Liver (tissue), 9 donors: ENCODE data around the gene GGA1. TPM values are rescaled to one million over a fixed set of nuclear protein-coding genes. Genes with fewer than 3 reads are reported as not detected.
"Not testable (repeated sequence)": the region's sequence is repeated elsewhere in the genome, so short reads cannot be mapped to it uniquely, and the experiment has no call there.

ENCODE experiments used
- DNase-seq: peaks from one replicate; pipeline ENCODE4 v3.0.0-alpha.2; 2017; ENCODE audit warnings: low spot score
- H3K27ac ChIP-seq, 2 donors: one replicate each; pipeline ENCODE4 v1.7.0; 2013; ENCODE audit warnings: inconsistent platforms in 2 of 2, low read length in 2 of 2, control low read depth in 1 of 2, low read depth in 1 of 2, mild to moderate bottlenecking in 1 of 2
- H3K27me3 ChIP-seq, 4 donors: one replicate each; pipeline versions ENCODE4 v1.6.1 to v1.7.0; 2013; ENCODE audit warnings: low read length in 3 of 4, inconsistent platforms in 1 of 4, mild to moderate bottlenecking in 1 of 4, moderate library complexity in 1 of 4; ENCODE audit not compliant: control insufficient read depth in 4 of 4, insufficient read depth in 4 of 4
- H3K36me3 ChIP-seq, 4 donors: one replicate each; pipeline versions ENCODE4 v1.6.1 to v1.7.0; 2013; ENCODE audit warnings: low read length in 3 of 4, mild to moderate bottlenecking in 3 of 4, low read depth in 1 of 4, moderate library complexity in 1 of 4; ENCODE audit not compliant: control insufficient read depth in 4 of 4, insufficient read depth in 3 of 4
- H3K4me1 ChIP-seq, 4 donors: one replicate each; pipeline versions ENCODE4 v1.6.1 to v1.7.0; 2013; ENCODE audit warnings: low read length in 3 of 4, mild to moderate bottlenecking in 3 of 4, moderate library complexity in 1 of 4; ENCODE audit not compliant: control insufficient read depth in 4 of 4, insufficient read depth in 4 of 4
- H3K4me3 ChIP-seq, 3 donors: one replicate each; pipeline versions ENCODE4 v1.6.1 to v1.7.0; 2013; ENCODE audit warnings: low read length in 3 of 3, control low read depth in 1 of 3, low read depth in 1 of 3, mild to moderate bottlenecking in 1 of 3
- H3K9ac ChIP-seq, 2 donors: one replicate each; pipeline ENCODE4 v1.7.0; 2013; ENCODE audit warnings: low read length in 2 of 2, mild to moderate bottlenecking in 2 of 2, moderate library complexity in 2 of 2, control low read depth in 1 of 2, low read depth in 1 of 2
- H3K9me3 ChIP-seq, 4 donors: one replicate each; pipeline versions ENCODE4 v1.6.1 to v1.7.0; 2013; ENCODE audit warnings: low read length in 3 of 4; ENCODE audit not compliant: control insufficient read depth in 4 of 4
- ATF3 ChIP-seq: IDR thresholded peaks from 2 replicates; pipeline ENCODE4 v1.6.1; 2016; ENCODE audit warnings: antibody characterized with exemption
- CTCF ChIP-seq: fragments of 150-350 bp; IDR thresholded peaks from 2 replicates; pipeline ENCODE4 v1.5.1; 2017; ENCODE audit warnings: improper control_type of control experiment, low read depth, low read length; ENCODE audit not compliant: missing input control
- EGR1 ChIP-seq, 2 donors: IDR thresholded peaks; 2 replicates each; pipeline ENCODE4 v1.6.1; 2016 to 2018; ENCODE audit warnings: antibody characterized with exemption in 2 of 2, low read depth in 2 of 2
- FOXA1 ChIP-seq: IDR thresholded peaks from 2 replicates; pipeline ENCODE4 v1.6.1; 2016; ENCODE audit warnings: antibody characterized with exemption
- FOXA2 ChIP-seq: IDR thresholded peaks from 2 replicates; pipeline ENCODE4 v1.6.1; 2016; ENCODE audit warnings: antibody characterized with exemption
- GABPA ChIP-seq, 2 donors: IDR thresholded peaks in 1 of 2; conservative IDR thresholded peaks in 1 of 2; 2 replicates each; pipeline ENCODE4 v1.6.1; 2016; ENCODE audit warnings: antibody characterized with exemption in 2 of 2, mild to moderate bottlenecking in 1 of 2, moderate library complexity in 1 of 2
- HNF4A ChIP-seq, 2 donors: conservative IDR thresholded peaks; 2 replicates each; pipeline ENCODE4 v1.6.1; 2016; ENCODE audit warnings: antibody characterized with exemption in 2 of 2, mild to moderate bottlenecking in 2 of 2
- HNF4G ChIP-seq: IDR thresholded peaks from 2 replicates; pipeline ENCODE4 v1.6.1; 2016; ENCODE audit warnings: antibody characterized with exemption
- JUND ChIP-seq, 2 donors: IDR thresholded peaks; 2 replicates each; pipeline ENCODE4 v1.6.1; 2016; ENCODE audit warnings: antibody characterized with exemption in 2 of 2
- NR2F2 ChIP-seq: IDR thresholded peaks from 2 replicates; pipeline ENCODE4 v1.6.1; 2016; ENCODE audit warnings: antibody characterized with exemption
- RAD21 ChIP-seq, 2 donors: IDR thresholded peaks; 2 replicates each; pipeline ENCODE4 v1.6.1; 2016; ENCODE audit warnings: antibody characterized with exemption in 2 of 2, mild to moderate bottlenecking in 2 of 2
- RXRA ChIP-seq, 2 donors: IDR thresholded peaks; 2 replicates each; pipeline ENCODE4 v1.6.1; 2017 to 2018; ENCODE audit warnings: antibody characterized with exemption in 2 of 2, mild to moderate bottlenecking in 1 of 2
- SP1 ChIP-seq: IDR thresholded peaks from 2 replicates; pipeline ENCODE4 v1.6.1; 2018; ENCODE audit warnings: antibody characterized with exemption, mild to moderate bottlenecking
- TAF1 ChIP-seq: conservative IDR thresholded peaks from 2 replicates; pipeline ENCODE4 v1.6.1; 2016; ENCODE audit warnings: antibody characterized with exemption, mild to moderate bottlenecking
- YY1 ChIP-seq: IDR thresholded peaks from 2 replicates; pipeline ENCODE4 v1.6.1; 2016; ENCODE audit warnings: antibody characterized with exemption, mild to moderate bottlenecking
- ZBTB33 ChIP-seq: IDR thresholded peaks from 2 replicates; pipeline ENCODE4 v1.6.1; 2016; ENCODE audit warnings: antibody characterized with exemption
- WGBS: extraction: QIAGEN DNeasy Blood & Tissue Kit; methylation state at CpG from one replicate; pipeline ENCODE4 v1.1.7; 2013; 5-methylcytosine and 5-hydroxymethylcytosine counted together
- polyA plus RNA-seq, 2 donors: library from polyadenylated mRNA; stranded (reverse) in 1 of 2; unstranded in 1 of 2; fragments of 200-250 nt in 1 of 2; fragments of >200 nt in 1 of 2; fragmentation: Nextera tagmentation in 1 of 2; extraction: Ambion mirVana in 1 of 2; gene quantifications; one replicate each; pipeline versions ENCODE4 v1.2.1 to v1.2.3, GENCODE V29; 2013 to 2015
- total RNA-seq, 2 donors: library from RNA; depleted of rRNA; stranded (reverse); fragments of >200 nt; gene quantifications; one replicate each; pipeline ENCODE4 v1.2.3, GENCODE V29; 2014
- TF ChIP-seq, protein P1 (sequence below): IDR thresholded peaks from 2 replicates; pipeline ENCODE4 v1.6.1; 2016; ENCODE audit warnings: antibody characterized with exemption, mild to moderate bottlenecking
- TF ChIP-seq, protein P2 (sequence below): IDR thresholded peaks from 2 replicates; pipeline ENCODE4 v1.6.1; 2016; ENCODE audit warnings: antibody characterized with exemption
- donor health status: healthy.
- donor health status: healthy.
- donor health status: healthy.
- donor health status: healthy.
- donor health status: healthy.

GGA1 gene
- total and polyA plus RNA-seq, 4 donors: 15.1 to 26.4 (median 17.8) TPM

- TF ChIP-seq, protein P1, sequence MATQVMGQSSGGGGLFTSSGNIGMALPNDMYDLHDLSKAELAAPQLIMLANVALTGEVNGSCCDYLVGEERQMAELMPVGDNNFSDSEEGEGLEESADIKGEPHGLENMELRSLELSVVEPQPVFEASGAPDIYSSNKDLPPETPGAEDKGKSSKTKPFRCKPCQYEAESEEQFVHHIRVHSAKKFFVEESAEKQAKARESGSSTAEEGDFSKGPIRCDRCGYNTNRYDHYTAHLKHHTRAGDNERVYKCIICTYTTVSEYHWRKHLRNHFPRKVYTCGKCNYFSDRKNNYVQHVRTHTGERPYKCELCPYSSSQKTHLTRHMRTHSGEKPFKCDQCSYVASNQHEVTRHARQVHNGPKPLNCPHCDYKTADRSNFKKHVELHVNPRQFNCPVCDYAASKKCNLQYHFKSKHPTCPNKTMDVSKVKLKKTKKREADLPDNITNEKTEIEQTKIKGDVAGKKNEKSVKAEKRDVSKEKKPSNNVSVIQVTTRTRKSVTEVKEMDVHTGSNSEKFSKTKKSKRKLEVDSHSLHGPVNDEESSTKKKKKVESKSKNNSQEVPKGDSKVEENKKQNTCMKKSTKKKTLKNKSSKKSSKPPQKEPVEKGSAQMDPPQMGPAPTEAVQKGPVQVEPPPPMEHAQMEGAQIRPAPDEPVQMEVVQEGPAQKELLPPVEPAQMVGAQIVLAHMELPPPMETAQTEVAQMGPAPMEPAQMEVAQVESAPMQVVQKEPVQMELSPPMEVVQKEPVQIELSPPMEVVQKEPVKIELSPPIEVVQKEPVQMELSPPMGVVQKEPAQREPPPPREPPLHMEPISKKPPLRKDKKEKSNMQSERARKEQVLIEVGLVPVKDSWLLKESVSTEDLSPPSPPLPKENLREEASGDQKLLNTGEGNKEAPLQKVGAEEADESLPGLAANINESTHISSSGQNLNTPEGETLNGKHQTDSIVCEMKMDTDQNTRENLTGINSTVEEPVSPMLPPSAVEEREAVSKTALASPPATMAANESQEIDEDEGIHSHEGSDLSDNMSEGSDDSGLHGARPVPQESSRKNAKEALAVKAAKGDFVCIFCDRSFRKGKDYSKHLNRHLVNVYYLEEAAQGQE: no peak
- TF ChIP-seq FOXA2: no peak
- TF ChIP-seq HNF4A (conservative IDR thresholded peaks at IDR 0.05): no peak
Measured at GRCh38 chr22:37601203-37601539, 7.5 kb upstream of the GGA1 start (continued).

GRCh38 chr22:37601540-37602442, 6.8 kb upstream of the GGA1 start:
- Histone ChIP-seq H3K9ac (no peak overlapping the region), H3K36me3 (no peaks in the 10 kb centered on the region), H3K9me3 (no peaks in the 10 kb centered on the region), H3K4me3 (no peak overlapping the region), H3K27ac (peak overlapping the region; percentile 35 to 46), H3K4me1 (peaks cover 0 to 8% (median 7%) of the 10 kb centered on the region in 4 donors), H3K27me3 (no peaks in the 10 kb centered on the region)
- peak; percentile 47 for DNase-seq
- peak; percentile 23 for TF ChIP-seq FOXA1
- TF ChIP-seq ZBTB33: peak; percentile 23
- TF ChIP-seq, protein P2, sequence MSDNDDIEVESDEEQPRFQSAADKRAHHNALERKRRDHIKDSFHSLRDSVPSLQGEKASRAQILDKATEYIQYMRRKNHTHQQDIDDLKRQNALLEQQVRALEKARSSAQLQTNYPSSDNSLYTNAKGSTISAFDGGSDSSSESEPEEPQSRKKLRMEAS: peak; percentile 29
- TF ChIP-seq FOXA2: no peak
- TF ChIP-seq SP1: peak; percentile 68
- no peak for TF ChIP-seq NR2F2
- no peak for TF ChIP-seq ATF3
- peak; percentile 17 for TF ChIP-seq HNF4G
- TF ChIP-seq CTCF: no peak
- TF ChIP-seq RXRA (IDR thresholded peaks at IDR 0.05): peak; percentile 53 to 55
- TF ChIP-seq, protein P1: peak; percentile 38
- no peak for TF ChIP-seq RAD21 (IDR thresholded peaks at IDR 0.05)
- TF ChIP-seq JUND (IDR thresholded peaks at IDR 0.05): peak in 1 of 2 donors; percentile 40
- peak in 1 of 2 donors; percentile 17 for TF ChIP-seq EGR1 (IDR thresholded peaks at IDR 0.05; ENCODE audit: low read depth in 2 of 2)
- TF ChIP-seq GABPA (IDR thresholded peaks at IDR 0.05 in 1 of 2, conservative IDR thresholded peaks at IDR 0.05 in 1 of 2): peak in 1 of 2 donors; percentile 64
- peak in 1 of 2 donors; percentile 41 for TF ChIP-seq HNF4A (conservative IDR thresholded peaks at IDR 0.05)
- TF ChIP-seq YY1: no peak
- TF ChIP-seq TAF1: no peak
- 34% methylated on average over 14 of the region's 14 CpGs for WGBS

- H3K9ac ChIP-seq, H3K27me3 ChIP-seq, DNase-seq, H3K36me3 ChIP-seq, H3K4me3 ChIP-seq, H3K27ac ChIP-seq, H3K9me3 ChIP-seq: not testable (repeated sequence)
- 88% methylated on average over 5 of the region's 5 CpGs for WGBS
- peaks cover 0 to 17% (median 13%) of the 10 kb centered on the region in 4 donors for H3K4me1 ChIP-seq
Measured at GRCh38 chr22:37602546-37603277, 5.9 kb upstream of the GGA1 start.
